OCI-LY3 (cell line): ENCODE measurements around the gene SLC39A6.
A peak's percentile ranks its signal among the peaks of the same experiment; 100 is the strongest.
"Not testable (repeated sequence)": the region's sequence is repeated elsewhere in the genome, so short reads cannot be mapped to it uniquely, and the experiment has no call there.

Experiments
- H2AFZ ChIP-seq: fragments of 200-600, 300-600 bp; shearing (Covaris generic); 2 replicates; pipeline ENCODE4 v1.6.0; 2014; ENCODE audit warnings: antibody characterized with exemption, low read depth, low read length
- H3K27ac ChIP-seq: fragments of 200-600, 300-600 bp; sonication (generic); 2 replicates; pipeline ENCODE4 v1.5.1; 2014; ENCODE audit warnings: mild to moderate bottlenecking, low read length, moderate library complexity, mixed read lengths
- H3K27me3 ChIP-seq: fragments of 200-600, 300-600 bp; sonication (generic); 2 replicates; pipeline ENCODE4 v1.6.1; 2014; ENCODE audit warnings: low read depth, low read length, mixed read lengths
- H3K36me3 ChIP-seq: fragments of 200-600, 300-600 bp; sonication (generic); replicated peaks from 2 replicates; pipeline ENCODE3; 2014; ENCODE audit warnings: low read depth, low read length, mixed read lengths
- H3K4me1 ChIP-seq: fragments of 300-600, 200-600 bp; sonication (generic); 2 replicates; pipeline ENCODE4 v1.6.1; 2014; ENCODE audit warnings: low read length, mixed read lengths
- H3K4me2 ChIP-seq: fragments of 200-600, 300-600 bp; sonication (generic); 2 replicates; pipeline ENCODE4 v1.6.1; 2014; ENCODE audit warnings: low read length, mixed read lengths
- H3K4me3 ChIP-seq: fragments of 300-600, 200-600 bp; sonication (generic); 2 replicates; pipeline ENCODE4 v1.5.1; 2014; ENCODE audit warnings: antibody characterized with exemption, mild to moderate bottlenecking, low read length, moderate library complexity
- H3K79me2 ChIP-seq: fragments of 300-600, 200-600 bp; shearing (Covaris generic); 2 replicates; pipeline ENCODE4 v1.6.1; 2014; ENCODE audit warnings: mild to moderate bottlenecking, low read length, mixed read lengths
- H3K9ac ChIP-seq: fragments of 300-600, 200-600 bp; shearing (Covaris generic); 2 replicates; pipeline ENCODE4 v1.6.0; 2014; ENCODE audit warnings: mild to moderate bottlenecking, low read length, moderate library complexity
- H3K9me3 ChIP-seq: fragments of 200-600, 300-600 bp; shearing (Covaris generic); 2 replicates; pipeline ENCODE4 v1.6.1; 2014; ENCODE audit warnings: low read length, mixed read lengths; ENCODE audit not compliant: insufficient read depth
- H4K20me1 ChIP-seq: fragments of 200-600, 300-600 bp; sonication (generic); 2 replicates; pipeline ENCODE4 v1.6.1; 2016; ENCODE audit warnings: low read length, mixed read lengths; ENCODE audit not compliant: insufficient read depth
- EZH2phosphoT487 ChIP-seq: fragments of 200-600 bp; shearing (Covaris generic); IDR thresholded peaks from 2 replicates; pipeline ENCODE4 v1.6.1; 2018; ENCODE audit warnings: antibody characterized with exemption, mixed run types, low read depth
- TF ChIP-seq, protein P1 (sequence below): fragments of 200-600, 300-600 bp; sonication (generic); IDR thresholded peaks from 2 replicates; pipeline ENCODE4 v1.5.1; 2014; ENCODE audit warnings: antibody characterized with exemption, low read length, low read depth

Gene SLC39A6

DNA sequence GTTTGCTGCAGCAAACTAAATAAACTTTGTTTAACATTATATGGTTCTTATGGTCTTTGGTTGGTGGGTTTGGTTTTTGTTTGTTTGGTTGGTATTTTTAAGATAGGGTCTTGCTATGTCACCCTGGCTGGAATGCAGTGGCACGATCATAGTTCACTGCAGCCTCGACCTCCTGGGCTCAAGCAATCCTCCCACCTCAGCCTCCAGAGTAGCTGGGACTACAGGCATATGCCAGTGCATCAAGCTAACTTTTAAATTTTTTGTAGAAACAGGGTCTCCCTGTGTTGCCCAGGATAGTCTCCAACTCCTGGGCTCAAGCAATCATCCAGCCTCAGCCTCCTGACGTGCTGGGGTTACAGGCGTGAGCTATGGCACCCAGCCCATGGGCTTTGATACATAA lies 54.7 kb downstream of the SLC39A6 start:
- H3K4me2 ChIP-seq: no peak overlapping the region
- no peak overlapping the region for H3K9ac ChIP-seq
- no peaks in the 10 kb centered on the region for H3K36me3 ChIP-seq
- H3K4me1 ChIP-seq: no peaks in the 10 kb centered on the region
- no peak for TF ChIP-seq EZH2phosphoT487
- TF ChIP-seq, protein P1, sequence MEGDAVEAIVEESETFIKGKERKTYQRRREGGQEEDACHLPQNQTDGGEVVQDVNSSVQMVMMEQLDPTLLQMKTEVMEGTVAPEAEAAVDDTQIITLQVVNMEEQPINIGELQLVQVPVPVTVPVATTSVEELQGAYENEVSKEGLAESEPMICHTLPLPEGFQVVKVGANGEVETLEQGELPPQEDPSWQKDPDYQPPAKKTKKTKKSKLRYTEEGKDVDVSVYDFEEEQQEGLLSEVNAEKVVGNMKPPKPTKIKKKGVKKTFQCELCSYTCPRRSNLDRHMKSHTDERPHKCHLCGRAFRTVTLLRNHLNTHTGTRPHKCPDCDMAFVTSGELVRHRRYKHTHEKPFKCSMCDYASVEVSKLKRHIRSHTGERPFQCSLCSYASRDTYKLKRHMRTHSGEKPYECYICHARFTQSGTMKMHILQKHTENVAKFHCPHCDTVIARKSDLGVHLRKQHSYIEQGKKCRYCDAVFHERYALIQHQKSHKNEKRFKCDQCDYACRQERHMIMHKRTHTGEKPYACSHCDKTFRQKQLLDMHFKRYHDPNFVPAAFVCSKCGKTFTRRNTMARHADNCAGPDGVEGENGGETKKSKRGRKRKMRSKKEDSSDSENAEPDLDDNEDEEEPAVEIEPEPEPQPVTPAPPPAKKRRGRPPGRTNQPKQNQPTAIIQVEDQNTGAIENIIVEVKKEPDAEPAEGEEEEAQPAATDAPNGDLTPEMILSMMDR: no peak
- no peaks in the 10 kb centered on the region for H3K9me3 ChIP-seq
- H3K27ac ChIP-seq: no peak overlapping the region
- no peaks in the 10 kb centered on the region for H4K20me1 ChIP-seq
- H3K79me2 ChIP-seq: no peaks in the 10 kb centered on the region
- H3K27me3 ChIP-seq: peaks cover 9% of the 10 kb centered on the region; the same call in 1 of the 2 replicates
- no peak overlapping the region for H3K4me3 ChIP-seq
- no peak overlapping the region for H2AFZ ChIP-seq

DNA sequence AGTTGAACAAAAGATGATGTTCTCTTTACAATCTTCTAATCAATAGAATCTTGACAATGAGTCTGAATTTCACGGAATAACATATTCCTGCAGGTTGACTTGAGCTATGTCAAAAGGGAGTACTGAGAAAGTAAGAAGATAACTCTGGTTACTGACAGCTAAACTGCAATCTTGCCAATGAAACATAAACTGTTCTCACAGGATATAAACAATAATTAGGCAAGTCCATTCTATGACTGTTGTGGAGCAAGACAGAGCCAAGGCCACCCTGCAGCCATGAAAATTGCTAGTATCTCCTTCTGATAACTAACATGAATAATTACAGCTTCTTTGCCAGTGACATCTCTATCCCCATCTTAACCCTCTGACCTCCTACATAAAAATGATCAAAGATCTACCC lies 55.5 kb downstream of the SLC39A6 start:
- TF ChIP-seq EZH2phosphoT487: no peak
- TF ChIP-seq, protein P1: no peak
- Histone ChIP-seq H2AFZ (no peak overlapping the region), H3K36me3 (no peaks in the 10 kb centered on the region), H3K4me1 (no peaks in the 10 kb centered on the region), H3K27ac (no peak overlapping the region), H3K79me2 (no peaks in the 10 kb centered on the region), H3K27me3 (peaks cover 9% of the 10 kb centered on the region; the same call in 1 of the 2 replicates), H3K4me3 (no peak overlapping the region), H3K9me3 (no peaks in the 10 kb centered on the region), H3K9ac (no peak overlapping the region), H3K4me2 (no peak overlapping the region), H4K20me1 (no peaks in the 10 kb centered on the region)

DNA sequence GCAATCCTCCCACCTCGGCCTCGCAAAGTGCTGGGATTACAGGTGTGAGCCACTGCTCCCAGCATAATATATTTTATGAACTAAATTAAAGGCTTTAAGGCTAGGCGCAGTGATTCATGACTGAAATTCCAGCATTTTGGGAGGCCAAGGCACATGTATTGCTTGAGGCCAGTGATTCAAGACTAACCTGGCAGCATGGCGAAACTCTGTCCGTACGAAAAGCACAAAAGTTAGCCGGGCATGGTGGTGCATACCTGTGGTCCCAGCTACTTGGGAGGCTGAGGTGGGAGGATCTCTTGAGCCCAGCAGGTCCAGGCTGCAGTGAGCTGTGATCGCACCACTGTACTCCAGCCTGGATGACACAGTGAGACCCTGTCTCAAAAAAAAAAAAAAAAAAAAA lies 56.7 kb downstream of the SLC39A6 start:
- H3K36me3 ChIP-seq, H3K27me3 ChIP-seq, H3K9me3 ChIP-seq, H3K27ac ChIP-seq, H3K4me3 ChIP-seq, H3K4me2 ChIP-seq, H3K4me1 ChIP-seq, H3K79me2 ChIP-seq, H3K9ac ChIP-seq, H4K20me1 ChIP-seq, H2AFZ ChIP-seq: not testable (repeated sequence)

DNA sequence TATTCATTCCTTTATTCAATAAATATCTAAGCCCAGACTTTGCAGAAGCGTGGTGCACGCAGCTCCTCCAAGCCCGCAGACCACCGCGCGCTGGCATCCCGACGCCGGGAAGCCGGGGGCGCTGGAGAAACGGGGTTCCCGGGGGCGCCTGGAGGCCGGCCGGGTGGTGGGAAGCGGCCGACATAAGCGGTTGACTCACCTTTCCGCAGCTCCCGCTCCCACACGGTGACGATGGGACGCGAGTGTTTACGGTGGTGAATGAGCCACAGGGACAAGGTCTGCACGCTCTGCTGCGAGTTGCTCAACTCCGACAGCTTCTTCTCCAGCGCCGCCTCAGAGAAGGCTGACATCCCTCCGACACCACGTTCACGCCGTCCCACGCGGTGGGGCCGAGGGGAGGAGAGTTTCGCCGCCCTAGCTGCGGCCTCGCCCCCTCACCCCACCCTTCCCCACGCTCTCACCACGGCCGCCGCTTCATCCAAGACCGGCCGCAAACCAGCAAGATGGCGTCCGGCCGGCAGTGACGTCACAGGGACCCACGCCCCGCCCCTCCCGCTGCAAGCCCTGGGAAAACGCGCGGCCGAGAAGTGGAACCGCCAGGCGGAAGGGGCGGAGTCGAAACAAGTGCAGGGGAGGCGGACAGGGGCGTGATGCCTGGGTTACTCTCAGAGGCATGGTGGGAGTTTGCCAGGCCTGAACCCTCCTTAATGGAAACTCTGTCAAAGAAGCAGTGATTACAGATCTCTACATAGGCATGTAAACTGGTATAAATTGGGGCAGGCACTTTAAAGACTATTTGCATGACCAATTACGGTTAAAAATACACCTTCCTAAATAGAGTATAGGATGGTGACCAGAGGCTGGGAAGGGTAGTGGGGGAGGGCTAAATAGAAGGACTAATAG lies 61.8 kb downstream of the SLC39A6 start, which contains the start of gene RPRD1A:
TSS of gene RPRD1A (minus strand) at position 505 of the 903 bp plus-strand sequence. CDS start at position 350, 155 bp downstream.
- H3K27ac ChIP-seq: peak within 1 kb of the TSS; percentile 63
- H3K4me3 ChIP-seq: peak within 1 kb of the TSS; percentile 93
- peak within 1 kb of the TSS; percentile 99 for H2AFZ ChIP-seq
- H3K36me3 ChIP-seq: no peaks in the 10 kb centered on the region
- peaks cover 51% of the 10 kb centered on the region for H3K79me2 ChIP-seq
- no peaks in the 10 kb centered on the region for H3K27me3 ChIP-seq
- H4K20me1 ChIP-seq: peaks cover 27% of the 10 kb centered on the region
- H3K4me2 ChIP-seq: peak within 1 kb of the TSS; percentile 94
- no peaks in the 10 kb centered on the region for H3K9me3 ChIP-seq
- peak within 1 kb of the TSS; percentile 86 for H3K9ac ChIP-seq
- no peak for TF ChIP-seq EZH2phosphoT487
- TF ChIP-seq, protein P1: no peak
- H3K4me1 ChIP-seq: peaks cover 13% of the 10 kb centered on the region; the same call in 1 of the 2 replicates
